Gastroesophageal sphincter (tissue), 4 donors: ENCODE data around the gene ZNF777. TPM values are rescaled to one million over a fixed set of nuclear protein-coding genes. Genes with fewer than 3 reads are reported as not detected.

Experiments used
- ATAC-seq: fragments of 150-250 bp; one replicate; pipeline ENCODE4 v1.9.1; 2016; ENCODE audit warnings: mild to moderate bottlenecking, moderate library complexity
- H3K27ac ChIP-seq, 4 donors: fragments of 200-600 bp; sonication (generic) in 3 of 4; 1 replicate in 3 of 4; 2 replicates in 1 of 4; pipeline ENCODE4 v1.5.1; 2016 to 2019
- H3K27me3 ChIP-seq: fragments of 200-600 bp; sonication (generic); one replicate; pipeline ENCODE4 v1.5.1; 2019
- H3K36me3 ChIP-seq, 2 donors: fragments of 200-600 bp; sonication (generic); one replicate each; pipeline ENCODE4 v1.5.1; 2019; ENCODE audit warnings: control low read depth in 1 of 2
- H3K4me1 ChIP-seq, 3 donors: fragments of 200-600 bp; sonication (generic); 1 replicate in 2 of 3; 2 replicates in 1 of 3; pipeline ENCODE4 v1.5.1; 2016 to 2019; ENCODE audit warnings: control low read depth in 2 of 3
- H3K4me3 ChIP-seq, 2 donors: fragments of 200-600 bp; sonication (generic); one replicate each; pipeline ENCODE4 v1.5.1; 2019; ENCODE audit warnings: mild to moderate bottlenecking in 1 of 2, moderate library complexity in 1 of 2
- H3K9me3 ChIP-seq, 3 donors: fragments of 200-600 bp; sonication (generic); one replicate each; pipeline ENCODE4 v1.5.1; 2017 to 2019; ENCODE audit warnings: control low read depth in 2 of 3
- EP300 ChIP-seq: sonication (generic); formaldehyde crosslinking; IDR thresholded peaks from one replicate; pipeline ENCODE4 v1.6.1; 2017; ENCODE audit warnings: antibody characterized with exemption, mild to moderate bottlenecking
- POLR2A ChIP-seq, 2 donors: fragments of 450-650 bp; IDR thresholded peaks; one replicate each; pipeline ENCODE4 v1.6.1; 2017; ENCODE audit warnings: antibody characterized with exemption in 2 of 2, mild to moderate bottlenecking in 2 of 2, moderate library complexity in 1 of 2
- POLR2AphosphoS5 ChIP-seq: sonication (generic); formaldehyde crosslinking; IDR thresholded peaks from one replicate; pipeline ENCODE4 v1.6.1; 2017; ENCODE audit warnings: antibody characterized with exemption
- WGBS, 2 donors: methylation state at CpG; one replicate each; pipeline ENCODE4 v1.1.5; 2018; ENCODE audit warnings: low coverage in 1 of 2; 5-methylcytosine and 5-hydroxymethylcytosine counted together
- total RNA-seq, 4 donors: library from RNA; depleted of rRNA; stranded (reverse); fragments of >200 nt; gene quantifications; one replicate each; pipeline ENCODE4 v1.1.0, GENCODE V29; 2016
- TF ChIP-seq, protein P1 (sequence below), 4 experiments: fragments of 200-600 bp in 2 of 4; fragments of 450-650 bp in 2 of 4; sonication (generic) in 1 of 4; IDR thresholded peaks; one replicate each; pipeline ENCODE4 v1.5.1; 2017 to 2019; ENCODE audit warnings: antibody characterized with exemption in 4 of 4, mild to moderate bottlenecking in 2 of 4, moderate library complexity in 2 of 4

The ZNF777 gene
- total RNA-seq, 4 donors from 2014 or later = 6.1 to 16.1 (median 9.9) TPM

DNA sequence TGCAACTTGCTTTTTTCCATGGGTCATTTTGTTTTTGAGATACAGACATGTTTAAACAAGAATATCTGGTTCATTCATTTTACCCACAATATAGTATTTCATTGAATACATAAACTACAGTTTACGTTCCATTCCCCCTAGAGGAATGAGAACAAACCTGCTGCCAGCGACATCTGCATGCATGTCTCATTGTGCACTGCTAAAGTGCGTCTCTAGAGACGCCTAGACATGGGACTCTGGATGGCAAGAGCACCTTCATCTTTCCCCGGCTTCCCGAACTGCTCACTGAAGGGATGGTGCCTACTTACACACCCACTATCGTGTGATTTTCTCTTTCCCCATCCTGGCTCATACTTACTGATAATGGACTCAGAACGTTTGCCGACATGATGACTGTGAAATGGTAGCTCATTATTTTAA, 1.2 kb upstream of the ZNF777 start:
- TF ChIP-seq, protein P1, sequence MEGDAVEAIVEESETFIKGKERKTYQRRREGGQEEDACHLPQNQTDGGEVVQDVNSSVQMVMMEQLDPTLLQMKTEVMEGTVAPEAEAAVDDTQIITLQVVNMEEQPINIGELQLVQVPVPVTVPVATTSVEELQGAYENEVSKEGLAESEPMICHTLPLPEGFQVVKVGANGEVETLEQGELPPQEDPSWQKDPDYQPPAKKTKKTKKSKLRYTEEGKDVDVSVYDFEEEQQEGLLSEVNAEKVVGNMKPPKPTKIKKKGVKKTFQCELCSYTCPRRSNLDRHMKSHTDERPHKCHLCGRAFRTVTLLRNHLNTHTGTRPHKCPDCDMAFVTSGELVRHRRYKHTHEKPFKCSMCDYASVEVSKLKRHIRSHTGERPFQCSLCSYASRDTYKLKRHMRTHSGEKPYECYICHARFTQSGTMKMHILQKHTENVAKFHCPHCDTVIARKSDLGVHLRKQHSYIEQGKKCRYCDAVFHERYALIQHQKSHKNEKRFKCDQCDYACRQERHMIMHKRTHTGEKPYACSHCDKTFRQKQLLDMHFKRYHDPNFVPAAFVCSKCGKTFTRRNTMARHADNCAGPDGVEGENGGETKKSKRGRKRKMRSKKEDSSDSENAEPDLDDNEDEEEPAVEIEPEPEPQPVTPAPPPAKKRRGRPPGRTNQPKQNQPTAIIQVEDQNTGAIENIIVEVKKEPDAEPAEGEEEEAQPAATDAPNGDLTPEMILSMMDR (IDR thresholded peaks at IDR 0.05) = no peak
- TF ChIP-seq POLR2A (IDR thresholded peaks at IDR 0.05) (no peak), EP300 (no peak), POLR2AphosphoS5 (no peak)
- peaks cover 0 to 35% (median 14%) of the 10 kb centered on the region in 3 donors for H3K4me1 ChIP-seq
- 84 to 91% methylated on average over 7 of the region's 9 CpGs for WGBS, 2 donors

DNA sequence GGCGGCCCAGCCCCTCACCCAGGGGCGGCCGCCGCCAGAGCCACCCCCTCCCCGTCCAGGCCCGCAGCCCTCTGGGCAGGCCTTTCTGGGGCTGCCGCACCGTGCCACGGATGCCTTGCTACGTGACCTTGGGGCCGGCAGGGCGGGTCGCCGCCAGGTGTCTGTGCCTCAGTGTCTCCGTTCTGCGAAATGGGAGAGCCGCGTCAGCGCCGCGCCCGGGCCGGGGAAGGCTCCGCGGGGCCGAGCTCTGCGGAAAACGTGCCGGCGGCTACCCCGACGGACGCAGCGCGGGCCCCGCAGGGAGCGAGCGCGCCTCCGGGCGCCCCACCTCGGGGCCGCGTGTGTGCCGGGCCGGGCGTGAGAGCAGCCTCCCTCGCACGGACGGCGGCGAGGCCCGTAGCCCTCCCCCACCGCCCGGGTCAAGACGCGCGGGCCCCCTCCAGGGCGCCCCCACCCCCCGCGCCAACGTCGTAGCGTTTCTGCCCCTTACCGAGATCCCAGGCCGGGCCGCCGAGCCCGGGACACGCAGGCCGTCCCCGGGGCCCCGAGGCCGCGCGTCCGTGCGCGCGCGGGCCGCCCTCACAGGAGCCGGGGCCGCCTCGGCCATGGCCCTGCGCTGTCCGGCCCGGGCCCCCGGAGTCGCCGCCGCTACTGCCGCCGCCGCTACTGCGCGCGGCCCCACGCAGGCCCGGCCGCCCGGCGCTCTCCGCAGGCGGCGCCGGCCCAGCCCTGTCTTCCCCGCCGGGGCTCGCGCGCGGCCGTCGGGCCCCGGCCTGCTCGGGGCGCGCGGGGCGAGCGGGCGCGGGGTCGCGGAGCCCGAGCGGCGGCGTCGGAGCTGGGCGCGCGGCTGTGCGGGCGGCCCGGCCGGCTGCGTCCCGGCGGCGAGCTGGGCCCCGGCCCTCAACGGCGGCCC, 1.1 kb downstream of the ZNF777 start:
- Histone ChIP-seq H3K36me3 (peaks cover 0 to 22% of the 10 kb centered on the region in 2 donors), H3K27me3 (no peaks in the 10 kb centered on the region), H3K9me3 (no peaks in the 10 kb centered on the region), H3K4me3 (peak overlapping the region; percentile 41 to 74), H3K27ac (peak overlapping the region in 3 of 4 donors; percentile 85 to 90 (median 90)), H3K4me1 (peaks cover 0 to 35% (median 14%) of the 10 kb centered on the region in 3 donors)
- TF ChIP-seq, protein P1 (IDR thresholded peaks at IDR 0.05) = no peak
- TF ChIP-seq POLR2AphosphoS5 (no peak), EP300 (no peak), POLR2A (IDR thresholded peaks at IDR 0.05) (no peak)
- WGBS, 2 donors = no CpG with 5 or more reads among the region's 145 CpGs
- peak; percentile 40 for ATAC-seq

More for the DNA sequence above, 1.2 kb upstream of the ZNF777 start:
- Histone ChIP-seq H3K9me3 (no peaks in the 10 kb centered on the region), H3K4me3 (no peak overlapping the region), H3K27ac (no peak overlapping the region), H3K27me3 (no peaks in the 10 kb centered on the region), H3K36me3 (no peaks in the 10 kb centered on the region)
- no peak for ATAC-seq

DNA sequence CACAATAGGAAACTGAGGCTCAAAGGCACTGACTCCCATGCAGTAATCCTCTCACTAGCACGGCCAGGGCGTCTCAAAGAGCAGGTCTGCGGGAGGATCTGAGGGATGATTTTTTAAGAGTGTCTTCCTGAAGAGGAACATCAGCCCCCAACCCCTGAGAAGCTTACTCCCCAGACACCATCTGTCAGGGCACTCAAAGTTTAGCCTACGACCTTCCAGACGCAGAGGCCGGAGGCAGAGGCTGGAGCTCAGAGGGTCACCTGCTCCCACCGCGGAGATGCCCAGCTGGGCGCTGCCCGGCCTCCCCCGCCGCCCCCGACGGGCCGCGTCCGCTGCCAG, 1.7 kb downstream of the ZNF777 start:
- H3K27ac ChIP-seq = peak overlapping the region in 1 of 4 donors; percentile 73
- WGBS, 2 donors = no CpG with 5 or more reads among the region's 17 CpGs
- peaks cover 0 to 28% of the 10 kb centered on the region in 2 donors for H3K36me3 ChIP-seq
- H3K4me3 ChIP-seq = peak overlapping the region; percentile 41 to 74
- no peaks in the 10 kb centered on the region for H3K27me3 ChIP-seq
- no peaks in the 10 kb centered on the region for H3K9me3 ChIP-seq
- peaks cover 0 to 35% (median 14%) of the 10 kb centered on the region in 3 donors for H3K4me1 ChIP-seq
- TF ChIP-seq EP300 (no peak), POLR2AphosphoS5 (no peak), POLR2A (IDR thresholded peaks at IDR 0.05) (no peak)
- TF ChIP-seq, protein P1 (IDR thresholded peaks at IDR 0.05) = no peak
- no peak for ATAC-seq

DNA sequence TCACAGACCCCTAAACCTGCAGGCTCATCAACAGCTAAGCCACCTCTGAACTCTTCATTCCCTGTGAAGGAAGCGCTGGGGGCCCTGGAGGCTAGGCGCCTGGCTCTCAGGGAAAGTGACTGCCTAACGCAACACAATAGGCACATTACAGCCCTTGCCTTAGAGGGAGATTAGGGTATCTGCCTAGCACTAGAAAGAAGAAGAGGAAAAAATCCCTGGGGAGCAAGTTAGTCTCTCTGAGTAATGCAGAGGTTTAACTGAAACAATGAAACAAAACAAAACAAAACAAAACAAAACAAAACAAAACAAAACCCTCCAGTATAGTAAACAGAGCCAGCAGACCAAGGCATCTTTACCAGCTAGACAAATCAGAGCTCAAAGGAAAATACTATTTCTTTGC, 2.6 kb downstream of the ZNF777 start:
- no peak for ATAC-seq
- TF ChIP-seq, protein P1 (IDR thresholded peaks at IDR 0.05) = no peak
- TF ChIP-seq POLR2A (IDR thresholded peaks at IDR 0.05) (no peak), EP300 (no peak), POLR2AphosphoS5 (no peak)
- no peak overlapping the region for H3K27ac ChIP-seq
- no peaks in the 10 kb centered on the region for H3K9me3 ChIP-seq
- peak overlapping the region in 1 of 2 donors; percentile 74 for H3K4me3 ChIP-seq
- WGBS, 2 donors = 84 to 85% methylated on average over 2 to 3 of the region's 3 CpGs
- H3K4me1 ChIP-seq = peaks cover 0 to 35% (median 14%) of the 10 kb centered on the region in 3 donors
- peaks cover 0 to 38% of the 10 kb centered on the region in 2 donors for H3K36me3 ChIP-seq
- H3K27me3 ChIP-seq = no peaks in the 10 kb centered on the region
